Measurements from ENCODE around the gene USP10.

USP10 gene

GRCh38 chr16:84775262-84775810, 75.5 kb downstream of the USP10 start:
- DNase-seq, result no peak
- in situ Hi-C loops (cut with HindIII; ENCODE audit: low pct_ligation_motif_present, low pct_unique_long_range_greater_than_20kb, low sequenced_read_pairs), result no loop called here

- in situ Hi-C loops (cut with HindIII; ENCODE audit: low pct_ligation_motif_present, low pct_unique_long_range_greater_than_20kb, low sequenced_read_pairs), result no loop called here
- no peak for DNase-seq
These were observed 77.6 kb downstream of the USP10 start for GRCh38 chr16:84777435-84777834.

GRCh38 chr16:84778720-84779119, 78.9 kb downstream of the USP10 start:
- no peak for DNase-seq
- in situ Hi-C loops (cut with HindIII; ENCODE audit: low pct_ligation_motif_present, low pct_unique_long_range_greater_than_20kb, low sequenced_read_pairs), result no loop called here

- in situ Hi-C loops (cut with HindIII; ENCODE audit: low pct_ligation_motif_present, low pct_unique_long_range_greater_than_20kb, low sequenced_read_pairs), result no loop called here
- no peak for DNase-seq
These were observed 80.3 kb downstream of the USP10 start for GRCh38 chr16:84780063-84780462.

- DNase-seq, result no peak
- in situ Hi-C loops (cut with HindIII; ENCODE audit: low pct_ligation_motif_present, low pct_unique_long_range_greater_than_20kb, low sequenced_read_pairs), result no loop called here
These were observed 81.0 kb downstream of the USP10 start for GRCh38 chr16:84780544-84781376.

- in situ Hi-C loops (cut with HindIII; ENCODE audit: low pct_ligation_motif_present, low pct_unique_long_range_greater_than_20kb, low sequenced_read_pairs), result no loop called here
- no peak for DNase-seq
These were observed 83.0 kb downstream of the USP10 start for GRCh38 chr16:84782846-84783245.

- in situ Hi-C loops (cut with HindIII; ENCODE audit: low pct_ligation_motif_present, low pct_unique_long_range_greater_than_20kb, low sequenced_read_pairs), result no loop called here
- no peak for DNase-seq
These were observed 86.2 kb downstream of the USP10 start for GRCh38 chr16:84785843-84786581.

- in situ Hi-C loops (cut with HindIII; ENCODE audit: low pct_ligation_motif_present, low pct_unique_long_range_greater_than_20kb, low sequenced_read_pairs), result no loop called here
These were observed 86.9 kb downstream of the USP10 start for GRCh38 chr16:84786605-84787262.

GRCh38 chr16:84787263-84787622, 87.4 kb downstream of the USP10 start:
- in situ Hi-C loops (cut with HindIII; ENCODE audit: low pct_ligation_motif_present, low pct_unique_long_range_greater_than_20kb, low sequenced_read_pairs), result no loop called here
- no peak for DNase-seq

More at GRCh38 chr16:84786605-84787262, 86.9 kb downstream of the USP10 start:
- no peak for DNase-seq

- in situ Hi-C loops (cut with HindIII; ENCODE audit: low pct_ligation_motif_present, low pct_unique_long_range_greater_than_20kb, low sequenced_read_pairs), result no loop called here
These were observed 89.2 kb downstream of the USP10 start for GRCh38 chr16:84788920-84789391.

GRCh38 chr16:84789431-84789830, 89.6 kb downstream of the USP10 start:
- no peak for DNase-seq
- in situ Hi-C loops (cut with HindIII; ENCODE audit: low pct_ligation_motif_present, low pct_unique_long_range_greater_than_20kb, low sequenced_read_pairs), result no loop called here

More at GRCh38 chr16:84788920-84789391, 89.2 kb downstream of the USP10 start:
- no peak for DNase-seq

GRCh38 chr16:84790301-84790700, 90.5 kb downstream of the USP10 start:
- in situ Hi-C loops (cut with HindIII; ENCODE audit: low pct_ligation_motif_present, low pct_unique_long_range_greater_than_20kb, low sequenced_read_pairs), result no loop called here
- DNase-seq, result no peak

- no peak for DNase-seq
- in situ Hi-C loops (cut with HindIII; ENCODE audit: low pct_ligation_motif_present, low pct_unique_long_range_greater_than_20kb, low sequenced_read_pairs), result no loop called here
These were observed 91.3 kb downstream of the USP10 start for GRCh38 chr16:84791088-84791487.

GRCh38 chr16:84791501-84791900, 91.7 kb downstream of the USP10 start:
- DNase-seq, result no peak
- in situ Hi-C loops (cut with HindIII; ENCODE audit: low pct_ligation_motif_present, low pct_unique_long_range_greater_than_20kb, low sequenced_read_pairs), result no loop called here

- DNase-seq, result no peak
- in situ Hi-C loops (cut with HindIII; ENCODE audit: low pct_ligation_motif_present, low pct_unique_long_range_greater_than_20kb, low sequenced_read_pairs), result no loop called here
These were observed 94.4 kb downstream of the USP10 start for GRCh38 chr16:84794186-84794585.

- in situ Hi-C loops (cut with HindIII; ENCODE audit: low pct_ligation_motif_present, low pct_unique_long_range_greater_than_20kb, low sequenced_read_pairs), result no loop called here
These were observed 94.8 kb downstream of the USP10 start for GRCh38 chr16:84794626-84795025.

GRCh38 chr16:84795329-84796053, 95.7 kb downstream of the USP10 start:
- in situ Hi-C loops (cut with HindIII; ENCODE audit: low pct_ligation_motif_present, low pct_unique_long_range_greater_than_20kb, low sequenced_read_pairs), result no loop called here
- DNase-seq, result peak; percentile 67

More at GRCh38 chr16:84794626-84795025, 94.8 kb downstream of the USP10 start:
- DNase-seq, result no peak

All from ACHN (cell line).